ENCODE measurements around the gene GUCA2A. TPM values are rescaled to one million over a fixed set of nuclear protein-coding genes. Genes with fewer than 3 reads are reported as not detected.

Gene GUCA2A
- total RNA-seq, 1 donor from 2014 or later = not detected

DNA sequence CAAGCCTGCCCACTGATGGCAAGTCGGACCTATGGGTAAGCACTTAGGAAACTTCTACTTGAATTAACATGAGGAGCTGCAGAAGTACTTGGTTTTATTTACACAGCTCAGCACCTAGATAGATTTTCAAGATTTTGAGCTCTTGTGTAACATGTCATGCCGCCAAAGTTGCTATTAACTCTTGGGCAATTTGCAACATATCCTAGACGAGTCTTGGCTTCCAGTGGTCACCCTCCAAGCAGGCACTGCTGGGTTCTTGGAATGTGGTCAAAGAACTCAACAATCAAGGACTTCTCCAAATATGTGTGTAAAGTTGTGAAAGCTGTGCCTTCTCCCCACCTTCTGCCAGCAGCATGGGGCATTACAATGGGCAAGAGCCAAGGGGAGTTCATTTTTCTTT is 29.1 kb downstream of the GUCA2A start:
- intact Hi-C loops (cut with micrococcal nuclease) = no loop called here
- no peak overlapping the region for H3K4me3 ChIP-seq
- no peak for DNase-seq
- H3K36me3 ChIP-seq = no peaks in the 10 kb centered on the region
- no peak overlapping the region for H3K27ac ChIP-seq (replicated peaks)
- H3K4me1 ChIP-seq = no peaks in the 10 kb centered on the region
- no peaks in the 10 kb centered on the region for H3K9me3 ChIP-seq (replicated peaks)
- H3K27me3 ChIP-seq (ENCODE audit: low read depth) = peaks cover 34% of the 10 kb centered on the region
- TF ChIP-seq, protein P1, sequence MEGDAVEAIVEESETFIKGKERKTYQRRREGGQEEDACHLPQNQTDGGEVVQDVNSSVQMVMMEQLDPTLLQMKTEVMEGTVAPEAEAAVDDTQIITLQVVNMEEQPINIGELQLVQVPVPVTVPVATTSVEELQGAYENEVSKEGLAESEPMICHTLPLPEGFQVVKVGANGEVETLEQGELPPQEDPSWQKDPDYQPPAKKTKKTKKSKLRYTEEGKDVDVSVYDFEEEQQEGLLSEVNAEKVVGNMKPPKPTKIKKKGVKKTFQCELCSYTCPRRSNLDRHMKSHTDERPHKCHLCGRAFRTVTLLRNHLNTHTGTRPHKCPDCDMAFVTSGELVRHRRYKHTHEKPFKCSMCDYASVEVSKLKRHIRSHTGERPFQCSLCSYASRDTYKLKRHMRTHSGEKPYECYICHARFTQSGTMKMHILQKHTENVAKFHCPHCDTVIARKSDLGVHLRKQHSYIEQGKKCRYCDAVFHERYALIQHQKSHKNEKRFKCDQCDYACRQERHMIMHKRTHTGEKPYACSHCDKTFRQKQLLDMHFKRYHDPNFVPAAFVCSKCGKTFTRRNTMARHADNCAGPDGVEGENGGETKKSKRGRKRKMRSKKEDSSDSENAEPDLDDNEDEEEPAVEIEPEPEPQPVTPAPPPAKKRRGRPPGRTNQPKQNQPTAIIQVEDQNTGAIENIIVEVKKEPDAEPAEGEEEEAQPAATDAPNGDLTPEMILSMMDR (IDR thresholded peaks at IDR 0.05; ENCODE audit: borderline replicate concordance) = no peak

DNA sequence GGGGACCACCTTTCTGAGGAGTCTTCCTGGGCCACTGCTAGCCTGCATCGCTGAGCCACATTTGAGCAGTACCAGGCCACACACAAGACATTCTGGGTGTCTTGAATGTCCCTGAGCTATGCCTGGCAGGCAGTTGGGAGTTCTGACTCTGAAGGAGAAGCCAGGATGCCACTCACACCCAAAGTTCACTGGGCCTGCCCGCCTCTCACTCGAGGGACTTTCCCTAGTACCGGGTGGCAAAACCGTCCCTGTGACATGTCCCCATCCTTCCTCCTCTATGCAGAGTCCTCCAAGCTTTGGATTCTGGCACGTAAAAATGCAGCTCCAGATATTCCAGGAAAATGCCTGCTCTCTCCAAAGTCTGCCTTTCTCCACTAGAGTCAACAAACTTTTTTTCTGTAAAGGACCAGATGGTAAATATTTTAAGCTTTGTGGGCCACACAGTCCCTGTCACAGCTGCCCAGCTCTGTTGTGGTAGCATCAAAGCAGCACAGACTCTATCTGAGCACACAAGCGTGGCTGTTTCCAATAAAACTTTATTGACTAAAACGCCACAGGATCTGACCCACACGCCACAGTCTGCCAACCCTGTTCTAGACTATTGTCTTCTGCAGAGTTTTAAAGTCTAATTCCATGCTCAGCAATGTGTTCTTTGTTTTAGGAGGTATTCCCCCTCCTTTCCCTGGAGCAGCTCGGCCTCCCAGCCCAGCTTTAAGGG is 30.6 kb downstream of the GUCA2A start:
- Histone ChIP-seq H3K9me3 (replicated peaks) (no peaks in the 10 kb centered on the region), H3K4me3 (no peak overlapping the region), H3K27ac (replicated peaks) (no peak overlapping the region), H3K27me3 (ENCODE audit: low read depth) (peaks cover 27% of the 10 kb centered on the region), H3K36me3 (no peaks in the 10 kb centered on the region), H3K4me1 (no peaks in the 10 kb centered on the region)
- intact Hi-C loops (cut with micrococcal nuclease) = no loop called here
- DNase-seq = no peak
- TF ChIP-seq, protein P1 (IDR thresholded peaks at IDR 0.05; ENCODE audit: borderline replicate concordance) = no peak

DNA sequence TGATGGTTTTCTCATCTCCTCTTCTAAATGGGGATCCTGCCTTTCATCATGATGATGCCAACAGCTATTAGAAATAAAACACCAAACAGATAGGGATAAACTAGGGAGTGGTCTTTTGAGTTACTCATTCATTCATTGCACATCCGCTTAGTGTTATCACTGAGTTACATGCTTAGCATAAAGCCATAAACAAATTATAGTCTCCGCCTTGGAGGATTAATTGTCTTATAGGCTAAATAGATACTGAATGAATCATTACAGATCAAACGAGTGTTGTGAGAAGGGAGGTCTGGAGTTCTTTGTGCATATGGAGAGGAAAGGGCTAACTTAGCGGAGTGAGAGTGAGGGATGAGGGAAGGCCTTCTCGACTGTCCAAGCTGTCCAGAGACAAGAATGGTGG is 31.2 kb downstream of the GUCA2A start:
- no peaks in the 10 kb centered on the region for H3K36me3 ChIP-seq
- peaks cover 29% of the 10 kb centered on the region for H3K27me3 ChIP-seq (ENCODE audit: low read depth)
- no peak overlapping the region for H3K4me3 ChIP-seq
- TF ChIP-seq, protein P1 (IDR thresholded peaks at IDR 0.05; ENCODE audit: borderline replicate concordance) = no peak
- no peaks in the 10 kb centered on the region for H3K9me3 ChIP-seq (replicated peaks)
- intact Hi-C loops (cut with micrococcal nuclease) = no loop called here
- H3K4me1 ChIP-seq = no peaks in the 10 kb centered on the region
- no peak overlapping the region for H3K27ac ChIP-seq (replicated peaks)
- DNase-seq = no peak

DNA sequence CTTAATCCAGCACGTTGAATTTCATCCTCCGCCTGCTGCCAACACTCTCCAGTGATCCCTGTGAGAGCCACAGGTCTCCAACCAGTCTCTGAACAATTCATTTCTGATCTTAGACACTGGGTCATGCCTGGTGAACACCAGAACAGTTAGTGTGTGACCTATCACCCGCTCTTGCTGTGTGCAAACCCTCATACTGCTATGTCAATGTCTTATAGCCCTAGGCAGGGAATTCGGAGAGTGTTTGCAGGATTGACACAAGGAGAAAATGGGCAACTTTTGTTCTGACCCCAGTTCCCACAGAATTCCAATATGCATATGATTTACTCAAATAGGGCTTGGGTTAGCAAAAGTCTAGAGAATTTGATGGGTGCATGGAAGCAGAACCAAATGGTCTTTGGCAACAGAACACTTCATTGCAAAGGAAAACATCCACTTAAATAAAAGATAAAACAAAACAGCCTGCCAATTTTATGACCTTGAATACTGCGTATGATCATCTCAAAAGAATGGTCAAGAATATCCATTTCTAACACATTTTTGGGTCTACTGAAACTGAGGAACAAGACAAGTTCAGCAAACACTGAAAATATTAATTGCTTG is 34.4 kb downstream of the GUCA2A start:
- Histone ChIP-seq H3K27me3 (ENCODE audit: low read depth) (peaks cover 16% of the 10 kb centered on the region), H3K27ac (replicated peaks) (no peak overlapping the region), H3K9me3 (replicated peaks) (no peaks in the 10 kb centered on the region), H3K4me3 (no peak overlapping the region), H3K36me3 (no peaks in the 10 kb centered on the region), H3K4me1 (no peaks in the 10 kb centered on the region)
- TF ChIP-seq, protein P1 (IDR thresholded peaks at IDR 0.05; ENCODE audit: borderline replicate concordance) = no peak
- intact Hi-C loops (cut with micrococcal nuclease) = no loop called here
- no peak for DNase-seq

DNA sequence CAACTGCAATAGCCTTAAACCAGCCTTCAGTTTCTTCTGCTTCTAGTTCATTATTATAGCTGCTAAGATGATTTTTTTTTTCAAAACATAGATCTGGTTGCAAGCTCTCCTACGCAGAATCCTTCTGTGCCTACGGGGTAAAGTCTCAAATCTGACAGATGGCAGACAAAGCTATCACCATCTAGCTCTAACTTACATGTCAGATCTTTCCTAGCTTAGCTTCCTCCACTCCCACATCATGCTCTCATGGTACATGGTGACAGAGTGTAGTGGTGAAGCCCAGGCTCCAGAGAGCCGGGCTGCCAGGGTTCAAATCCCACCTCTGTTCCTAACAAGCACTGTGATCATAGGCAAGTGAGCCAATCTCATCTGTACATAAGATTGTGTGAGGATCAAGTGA is 35.6 kb downstream of the GUCA2A start:
- no peaks in the 10 kb centered on the region for H3K9me3 ChIP-seq (replicated peaks)
- TF ChIP-seq, protein P1 (IDR thresholded peaks at IDR 0.05; ENCODE audit: borderline replicate concordance) = no peak
- no peaks in the 10 kb centered on the region for H3K36me3 ChIP-seq
- no peak overlapping the region for H3K4me3 ChIP-seq
- peaks cover 11% of the 10 kb centered on the region for H3K27me3 ChIP-seq (ENCODE audit: low read depth)
- no peak for DNase-seq
- no peaks in the 10 kb centered on the region for H3K4me1 ChIP-seq
- H3K27ac ChIP-seq (replicated peaks) = no peak overlapping the region
- intact Hi-C loops (cut with micrococcal nuclease) = no loop called here
